Chondrocyte (in vitro differentiated cells): ENCODE measurements around the gene AK9. TPM values are rescaled to one million over a fixed set of nuclear protein-coding genes. Genes with fewer than 3 reads are reported as not detected.

Experiments used
- DNase-seq: peaks from one replicate; pipeline ENCODE4 v3.0.0; 2021; ENCODE audit warnings: mixed read lengths, low spot score
- H3K27ac Mint-ChIP-seq: one replicate; pipeline ENCODE4 v1.8.0; 2021; ENCODE audit warnings: mild to moderate bottlenecking, moderate library complexity, mixed read lengths; ENCODE audit not compliant: unreplicated experiment
- H3K27me3 Mint-ChIP-seq: 2 replicates; pipeline ENCODE4 v1.8.0; 2021; ENCODE audit warnings: low read depth, mixed read lengths
- H3K36me3 Mint-ChIP-seq: 2 replicates; pipeline ENCODE4 v1.8.0; 2021; ENCODE audit warnings: low read depth, mixed read lengths
- H3K4me1 Mint-ChIP-seq: 2 replicates; pipeline ENCODE4 v1.8.0; 2021; ENCODE audit warnings: low read depth, mild to moderate bottlenecking, mixed read lengths
- H3K4me3 Mint-ChIP-seq: one replicate; pipeline ENCODE4 v1.8.0; 2021; ENCODE audit warnings: mild to moderate bottlenecking, moderate library complexity, mixed read lengths; ENCODE audit not compliant: unreplicated experiment
- H3K9me3 Mint-ChIP-seq: 2 replicates; pipeline ENCODE4 v1.8.0; 2021; ENCODE audit warnings: low read depth, mixed read lengths
- CTCF ChIP-seq: fragments of 200-600 bp; sonication (generic); IDR thresholded peaks from 2 replicates; pipeline ENCODE4 v1.5.0; 2021; ENCODE audit warnings: antibody characterized with exemption, mild to moderate bottlenecking, moderate library complexity
- total RNA-seq: library from RNA; stranded (reverse); gene quantifications from 3 replicates; pipeline ENCODE4 v1.2.1, GENCODE V29; 2021

The AK9 gene
- total RNA-seq, 1 donor from 2014 or later, result 4.4 TPM

GRCh38 chr6:109516929-109517328 lies 174.1 kb downstream of the AK9 start:
- Mint-ChIP-seq H3K27ac (no peak overlapping the region), H3K4me3 (no peak overlapping the region), H3K4me1 (peaks cover 8% of the 10 kb centered on the region), H3K9me3 (no peaks in the 10 kb centered on the region), H3K27me3 (peaks cover 20% of the 10 kb centered on the region), H3K36me3 (no peaks in the 10 kb centered on the region)
- TF ChIP-seq CTCF, result no peak
- DNase-seq, result no peak

GRCh38 chr6:109515781-109516409 lies 175.1 kb downstream of the AK9 start:
- H3K27me3 Mint-ChIP-seq, result peaks cover 14% of the 10 kb centered on the region
- no peaks in the 10 kb centered on the region for H3K9me3 Mint-ChIP-seq
- H3K27ac Mint-ChIP-seq, result no peak overlapping the region
- no peak for DNase-seq
- TF ChIP-seq CTCF, result no peak
- H3K4me3 Mint-ChIP-seq, result no peak overlapping the region
- H3K4me1 Mint-ChIP-seq, result peaks cover 11% of the 10 kb centered on the region
- H3K36me3 Mint-ChIP-seq, result no peaks in the 10 kb centered on the region

- no peak for TF ChIP-seq CTCF
- no peaks in the 10 kb centered on the region for H3K36me3 Mint-ChIP-seq
- H3K27me3 Mint-ChIP-seq, result peaks cover 6% of the 10 kb centered on the region
- no peak overlapping the region for H3K27ac Mint-ChIP-seq
- H3K4me3 Mint-ChIP-seq, result no peak overlapping the region
- peaks cover 11% of the 10 kb centered on the region for H3K4me1 Mint-ChIP-seq
- DNase-seq, result no peak
- no peaks in the 10 kb centered on the region for H3K9me3 Mint-ChIP-seq
Measured at GRCh38 chr6:109514946-109515345, 176.1 kb downstream of the AK9 start.

- Mint-ChIP-seq H3K9me3 (no peaks in the 10 kb centered on the region), H3K27me3 (no peaks in the 10 kb centered on the region), H3K4me1 (peaks cover 11% of the 10 kb centered on the region), H3K36me3 (no peaks in the 10 kb centered on the region), H3K27ac (peak overlapping the region; percentile 8), H3K4me3 (no peak overlapping the region)
- DNase-seq, result no peak
- no peak for TF ChIP-seq CTCF
Measured at GRCh38 chr6:109513571-109514071, 177.4 kb downstream of the AK9 start.

GRCh38 chr6:109512271-109512817 lies 178.7 kb downstream of the AK9 start:
- H3K27ac Mint-ChIP-seq, result no peak overlapping the region
- DNase-seq, result no peak
- TF ChIP-seq CTCF, result no peak
- no peak overlapping the region for H3K4me3 Mint-ChIP-seq
- H3K4me1 Mint-ChIP-seq, result peaks cover 11% of the 10 kb centered on the region
- no peaks in the 10 kb centered on the region for H3K9me3 Mint-ChIP-seq
- H3K36me3 Mint-ChIP-seq, result no peaks in the 10 kb centered on the region
- no peaks in the 10 kb centered on the region for H3K27me3 Mint-ChIP-seq
